ENCODE results near the gene SEC24B.
"Not testable (repeated sequence)": the region's sequence is repeated elsewhere in the genome, so short reads cannot be mapped to it uniquely, and the experiment has no call there.

The SEC24B gene

GRCh38 chr4:109547394-109547793, 113.8 kb downstream of the SEC24B start:
- no peak for DNase-seq (ENCODE audit: low read depth, low spot score)
- H3K27ac ChIP-seq, result no peak overlapping the region
- H3K36me3 ChIP-seq (ENCODE audit: insufficient read depth, low read length), result 0 out of 2 replicates have a peak, but pooled peaks cover 4% of the 10 kb centered on the region
- no peaks in the 10 kb centered on the region for H3K9me3 ChIP-seq (ENCODE audit: low read depth, low read length)
- TF ChIP-seq POLR2AphosphoS5 (IDR thresholded peaks at IDR 0.05; ENCODE audit: borderline replicate concordance, low read depth, low read length) (no peak), FOXP2 (optimal IDR thresholded peaks at IDR 0.05; ENCODE audit: control extremely low read depth, extremely low read length, insufficient read depth) (no peak), EZH2 (IDR thresholded peaks at IDR 0.05) (no peak)
- no peak overlapping the region for H3K4me3 ChIP-seq
- no peak overlapping the region for H3K9ac ChIP-seq (ENCODE audit: insufficient read length)

GRCh38 chr4:109548655-109549054, 115.0 kb downstream of the SEC24B start:
- TF ChIP-seq FOXP2 (optimal IDR thresholded peaks at IDR 0.05; ENCODE audit: control extremely low read depth, extremely low read length, insufficient read depth), result no peak
- TF ChIP-seq EZH2 (IDR thresholded peaks at IDR 0.05), result no peak
- no peak for TF ChIP-seq POLR2AphosphoS5 (IDR thresholded peaks at IDR 0.05; ENCODE audit: borderline replicate concordance, low read depth, low read length)
- no peaks in the 10 kb centered on the region for H3K9me3 ChIP-seq (ENCODE audit: low read depth, low read length)
- no peak for DNase-seq (ENCODE audit: low read depth, low spot score)
- no peak overlapping the region for H3K27ac ChIP-seq
- 0 out of 2 replicates have a peak, but pooled peaks cover 4% of the 10 kb centered on the region for H3K36me3 ChIP-seq (ENCODE audit: insufficient read depth, low read length)
- H3K4me3 ChIP-seq, result no peak overlapping the region
- no peak overlapping the region for H3K9ac ChIP-seq (ENCODE audit: insufficient read length)

- Histone ChIP-seq H3K36me3 (ENCODE audit: insufficient read depth, low read length) (0 out of 2 replicates have a peak, but pooled peaks cover 4% of the 10 kb centered on the region), H3K27ac (no peak overlapping the region), H3K9me3 (ENCODE audit: low read depth, low read length) (no peaks in the 10 kb centered on the region), H3K9ac (ENCODE audit: insufficient read length) (no peak overlapping the region), H3K4me3 (no peak overlapping the region)
- TF ChIP-seq EZH2 (IDR thresholded peaks at IDR 0.05) (no peak), POLR2AphosphoS5 (IDR thresholded peaks at IDR 0.05; ENCODE audit: borderline replicate concordance, low read depth, low read length) (no peak), FOXP2 (optimal IDR thresholded peaks at IDR 0.05; ENCODE audit: control extremely low read depth, extremely low read length, insufficient read depth) (no peak)
- DNase-seq (ENCODE audit: low read depth, low spot score), result no peak
These were observed 118.6 kb downstream of the SEC24B start for GRCh38 chr4:109552237-109552636.

DNA sequence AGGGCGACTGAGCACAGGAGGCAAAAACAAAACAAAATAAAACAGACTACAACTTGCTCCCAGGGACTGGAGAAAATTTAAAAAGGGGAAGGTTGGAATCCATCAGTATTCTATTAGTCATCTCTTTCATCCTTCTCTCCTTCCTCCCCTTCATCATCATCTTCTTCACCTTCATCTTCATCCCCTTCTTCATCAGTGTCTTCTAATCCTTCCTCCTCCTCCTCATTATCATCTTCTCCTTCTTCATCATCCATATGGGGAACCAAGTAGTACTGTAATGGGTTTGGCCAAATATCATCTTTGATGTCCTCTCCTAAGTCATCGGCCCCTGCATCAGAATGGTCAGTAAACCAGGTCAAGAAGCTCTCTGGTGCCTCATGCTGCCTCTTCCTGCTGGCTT, 119.5 kb downstream of the SEC24B start:
- H3K9ac ChIP-seq (ENCODE audit: insufficient read length), result no peak overlapping the region
- no peak overlapping the region for H3K27ac ChIP-seq
- TF ChIP-seq POLR2AphosphoS5 (IDR thresholded peaks at IDR 0.05; ENCODE audit: borderline replicate concordance, low read depth, low read length) (no peak), EZH2 (IDR thresholded peaks at IDR 0.05) (no peak), FOXP2 (optimal IDR thresholded peaks at IDR 0.05; ENCODE audit: control extremely low read depth, extremely low read length, insufficient read depth) (no peak)
- no peak overlapping the region for H3K4me3 ChIP-seq
- H3K9me3 ChIP-seq (ENCODE audit: low read depth, low read length), result no peaks in the 10 kb centered on the region
- no peak for DNase-seq (ENCODE audit: low read depth, low spot score)
- 0 out of 2 replicates have a peak, but pooled peaks cover 1% of the 10 kb centered on the region for H3K36me3 ChIP-seq (ENCODE audit: insufficient read depth, low read length)

DNA sequence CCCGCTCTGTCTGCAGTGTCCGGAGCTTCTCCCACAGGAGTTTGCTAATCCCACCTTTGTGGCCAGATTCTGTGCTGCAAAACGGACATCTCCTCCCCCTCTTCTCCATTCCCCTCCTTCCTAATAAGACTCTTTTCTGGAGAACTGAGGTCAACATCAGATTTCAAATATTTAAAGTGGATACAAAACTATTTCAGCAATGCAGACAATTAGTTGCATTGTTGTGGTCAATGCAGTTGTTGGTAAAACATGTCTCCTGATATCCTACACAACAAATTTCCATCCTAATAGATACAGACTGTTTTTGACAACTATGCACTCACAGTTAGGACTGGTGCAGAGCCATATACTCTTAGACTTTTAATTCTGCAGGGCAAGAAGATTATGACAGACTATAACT, 121.4 kb downstream of the SEC24B start:
- Histone ChIP-seq H3K9ac (ENCODE audit: insufficient read length) (no peak overlapping the region), H3K4me3 (no peak overlapping the region), H3K27ac (no peak overlapping the region), H3K9me3 (ENCODE audit: low read depth, low read length) (no peaks in the 10 kb centered on the region), H3K36me3 (ENCODE audit: insufficient read depth, low read length) (no peaks in the 10 kb centered on the region)
- TF ChIP-seq FOXP2 (optimal IDR thresholded peaks at IDR 0.05; ENCODE audit: control extremely low read depth, extremely low read length, insufficient read depth) (no peak), EZH2 (IDR thresholded peaks at IDR 0.05) (no peak), POLR2AphosphoS5 (IDR thresholded peaks at IDR 0.05; ENCODE audit: borderline replicate concordance, low read depth, low read length) (no peak)
- DNase-seq (ENCODE audit: low read depth, low spot score), result no peak

DNA sequence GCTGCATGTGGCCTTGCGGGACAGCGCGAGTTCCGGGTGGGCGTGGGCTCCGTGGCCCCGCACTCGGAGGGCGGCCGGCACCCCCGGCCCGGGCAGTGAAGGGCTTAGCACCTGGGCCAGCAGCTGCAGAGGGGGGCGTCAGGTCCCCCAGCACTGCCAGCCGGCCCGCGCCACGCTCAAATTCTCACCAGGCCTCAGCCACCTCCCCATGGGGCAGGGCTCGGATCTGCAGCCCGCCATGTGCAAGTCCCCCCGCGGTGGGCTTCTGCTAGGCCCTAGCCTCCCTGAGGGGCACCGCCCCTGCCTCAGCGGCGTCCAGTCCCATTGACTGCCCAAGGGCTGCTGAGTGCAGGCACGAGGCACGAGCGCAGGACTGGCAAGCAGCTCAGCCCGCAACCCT, 123.8 kb downstream of the SEC24B start:
- no peaks in the 10 kb centered on the region for H3K36me3 ChIP-seq (ENCODE audit: insufficient read depth, low read length)
- H3K27ac ChIP-seq, result no peak overlapping the region
- no peak overlapping the region for H3K9ac ChIP-seq (ENCODE audit: insufficient read length)
- H3K4me3 ChIP-seq, result no peak overlapping the region
- no peak for DNase-seq (ENCODE audit: low read depth, low spot score)
- TF ChIP-seq EZH2 (IDR thresholded peaks at IDR 0.05) (no peak), POLR2AphosphoS5 (IDR thresholded peaks at IDR 0.05; ENCODE audit: borderline replicate concordance, low read depth, low read length) (no peak), FOXP2 (optimal IDR thresholded peaks at IDR 0.05; ENCODE audit: control extremely low read depth, extremely low read length, insufficient read depth) (no peak)
- H3K9me3 ChIP-seq (ENCODE audit: low read depth, low read length), result no peaks in the 10 kb centered on the region

GRCh38 chr4:109558095-109558494, 124.5 kb downstream of the SEC24B start:
- not testable (repeated sequence) for H3K4me3 ChIP-seq; H3K9me3 ChIP-seq (ENCODE audit: low read depth, low read length); H3K36me3 ChIP-seq (ENCODE audit: insufficient read depth, low read length); H3K9ac ChIP-seq (ENCODE audit: insufficient read length); H3K27ac ChIP-seq; DNase-seq (ENCODE audit: low read depth, low spot score)

- H3K9me3 ChIP-seq (ENCODE audit: low read depth, low read length), result no peaks in the 10 kb centered on the region
- TF ChIP-seq FOXP2 (optimal IDR thresholded peaks at IDR 0.05; ENCODE audit: control extremely low read depth, extremely low read length, insufficient read depth) (no peak), EZH2 (IDR thresholded peaks at IDR 0.05) (no peak), POLR2AphosphoS5 (IDR thresholded peaks at IDR 0.05; ENCODE audit: borderline replicate concordance, low read depth, low read length) (no peak)
- no peaks in the 10 kb centered on the region for H3K36me3 ChIP-seq (ENCODE audit: insufficient read depth, low read length)
- H3K9ac ChIP-seq (ENCODE audit: insufficient read length), result peak overlapping the region; percentile 83
- H3K4me3 ChIP-seq, result peak overlapping the region; percentile 91
- H3K27ac ChIP-seq, result peak overlapping the region; percentile 77
- DNase-seq (ENCODE audit: low read depth, low spot score), result no peak
These were observed 126.0 kb downstream of the SEC24B start for GRCh38 chr4:109559625-109559982.

GRCh38 chr4:109559983-109560686, 126.5 kb downstream of the SEC24B start, which contains the start of gene MCUB:
MCUB (plus strand) TSS chr4:109560246; CDS start chr4:109560338, 92 bp downstream.
- Histone ChIP-seq H3K9ac (ENCODE audit: insufficient read length) (peak within 1 kb of the TSS; percentile 83), H3K36me3 (ENCODE audit: insufficient read depth, low read length) (no peaks in the 10 kb centered on the region), H3K9me3 (ENCODE audit: low read depth, low read length) (no peaks in the 10 kb centered on the region), H3K4me3 (peak within 1 kb of the TSS; percentile 91), H3K27ac (peak within 1 kb of the TSS; percentile 77)
- peak; percentile 22 for DNase-seq (ENCODE audit: low read depth, low spot score)
- TF ChIP-seq EZH2 (IDR thresholded peaks at IDR 0.05) (no peak), POLR2AphosphoS5 (IDR thresholded peaks at IDR 0.05; ENCODE audit: borderline replicate concordance, low read depth, low read length) (peak; percentile 51; the same call in 1 of the 2 replicates), FOXP2 (optimal IDR thresholded peaks at IDR 0.05; ENCODE audit: control extremely low read depth, extremely low read length, insufficient read depth) (peak; percentile 35)
